GF-D8 (cell line): ENCODE data around the gene RASSF7.

ENCODE experiments used
- DNase-seq: peaks from one replicate; lab custom pipeline; 2025; lab: John Stamatoyannopoulos, UW

RASSF7 gene

GRCh38 chr11:610146-610801, 49.5 kb downstream of the RASSF7 start:
- DNase-seq: no peak

GRCh38 chr11:611001-611996, 50.5 kb downstream of the RASSF7 start:
- DNase-seq: no peak

DNA sequence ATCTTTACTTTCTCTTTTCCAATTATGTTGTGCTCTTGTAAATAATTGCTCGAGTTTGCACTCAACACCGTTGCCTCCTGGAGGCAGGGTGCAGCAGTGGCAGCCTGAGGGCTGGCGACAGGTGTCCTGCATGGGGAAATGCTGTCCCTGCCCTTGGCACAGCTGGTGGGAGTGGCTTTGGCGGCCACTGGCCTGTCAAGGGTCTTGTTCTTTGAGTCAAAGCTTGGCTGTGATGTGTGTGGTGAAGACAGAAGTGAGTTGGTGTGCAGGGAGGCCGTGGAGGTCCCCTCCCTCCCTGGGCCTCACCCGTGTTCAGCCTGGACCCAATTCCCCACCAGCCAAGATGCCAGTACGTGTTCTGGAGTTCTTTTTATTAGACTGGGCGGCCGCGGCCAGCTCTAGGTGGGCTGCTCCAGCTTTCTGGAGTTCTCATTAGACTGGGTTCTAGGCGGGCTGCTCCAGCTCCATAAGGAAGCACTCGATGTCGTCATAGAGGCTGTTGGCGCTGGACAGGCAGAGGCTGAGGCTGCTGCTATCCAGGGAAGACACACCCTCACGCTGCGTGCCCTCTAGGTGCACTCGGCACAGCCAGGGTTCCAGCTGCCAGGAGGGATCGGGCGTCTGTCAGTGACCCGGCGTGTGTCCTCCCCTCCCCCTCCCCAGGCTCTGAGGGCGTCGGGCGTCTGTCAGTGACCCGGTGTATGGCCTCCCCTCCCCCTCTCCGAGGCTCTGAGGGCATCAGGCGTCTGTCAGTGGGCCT, 51.6 kb downstream of the RASSF7 start:
- no peak for DNase-seq

GRCh38 chr11:612961-613300, 52.2 kb downstream of the RASSF7 start:
- no peak for DNase-seq

DNA sequence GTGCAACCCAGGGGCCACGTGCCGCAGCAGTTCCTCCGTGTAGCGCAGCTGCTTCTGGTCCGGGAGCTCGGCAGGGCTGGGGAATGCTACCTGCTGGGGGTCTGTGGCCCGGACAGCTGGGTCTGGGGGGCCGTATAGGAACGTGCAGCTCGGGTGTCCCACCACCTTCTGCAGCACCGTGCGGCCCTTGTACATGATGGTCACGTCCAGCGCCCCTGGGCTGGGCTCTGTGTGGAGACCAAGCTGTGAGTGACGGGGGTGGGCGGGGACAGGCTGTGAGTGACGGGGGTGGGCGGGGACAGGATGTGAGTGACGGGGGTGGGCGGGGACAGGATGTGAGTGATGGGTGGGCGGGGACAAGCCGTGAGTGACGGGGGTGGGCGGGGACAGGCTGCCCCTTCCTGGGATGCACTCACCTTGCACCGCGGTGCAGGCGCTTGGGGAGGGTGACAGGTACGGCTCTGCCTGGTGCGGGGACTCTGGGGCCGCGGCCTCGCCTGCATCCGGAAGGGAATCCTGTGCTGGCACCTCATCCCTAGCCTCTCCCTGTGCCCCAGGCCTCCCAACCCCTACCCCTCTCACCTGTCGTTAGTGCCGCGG, 52.7 kb downstream of the RASSF7 start:
- no peak for DNase-seq
